ENCODE measurements around the gene SMARCB1. TPM values are rescaled to one million over a fixed set of nuclear protein-coding genes. Genes with fewer than 3 reads are reported as not detected.

SMARCB1 gene
- total RNA-seq, 3 donors from 2014 or later = 105 to 128 (median 109) TPM

DNA sequence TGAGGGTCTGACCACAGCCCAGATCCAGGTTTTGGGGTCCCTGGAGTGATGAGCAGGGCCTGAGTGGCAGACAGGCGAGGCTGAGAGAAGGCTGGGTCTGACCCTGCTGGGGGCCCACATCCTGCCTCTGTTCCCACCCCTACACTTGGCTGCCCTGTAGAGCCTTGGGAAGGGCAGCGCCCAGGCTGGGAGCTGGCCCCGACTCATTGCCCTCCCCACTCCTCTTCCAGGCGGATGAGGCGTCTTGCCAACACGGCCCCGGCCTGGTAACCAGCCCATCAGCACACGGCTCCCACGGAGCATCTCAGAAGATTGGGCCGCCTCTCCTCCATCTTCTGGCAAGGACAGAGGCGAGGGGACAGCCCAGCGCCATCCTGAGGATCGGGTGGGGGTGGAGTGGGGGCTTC is 47.1 kb downstream of the SMARCB1 start:
- H3K9me3 Mint-ChIP-seq = no peaks in the 10 kb centered on the region
- no peak overlapping the region for H3K4me3 Mint-ChIP-seq
- DNase-seq (no peak), ATAC-seq (no peak)
- no peaks in the 10 kb centered on the region for H3K27me3 Mint-ChIP-seq (ENCODE audit: low read depth)
- H3K36me3 Mint-ChIP-seq (ENCODE audit: insufficient read depth) = peaks cover 15% of the 10 kb centered on the region
- peaks cover 11% of the 10 kb centered on the region for H3K4me1 Mint-ChIP-seq (ENCODE audit: low read depth)

DNA sequence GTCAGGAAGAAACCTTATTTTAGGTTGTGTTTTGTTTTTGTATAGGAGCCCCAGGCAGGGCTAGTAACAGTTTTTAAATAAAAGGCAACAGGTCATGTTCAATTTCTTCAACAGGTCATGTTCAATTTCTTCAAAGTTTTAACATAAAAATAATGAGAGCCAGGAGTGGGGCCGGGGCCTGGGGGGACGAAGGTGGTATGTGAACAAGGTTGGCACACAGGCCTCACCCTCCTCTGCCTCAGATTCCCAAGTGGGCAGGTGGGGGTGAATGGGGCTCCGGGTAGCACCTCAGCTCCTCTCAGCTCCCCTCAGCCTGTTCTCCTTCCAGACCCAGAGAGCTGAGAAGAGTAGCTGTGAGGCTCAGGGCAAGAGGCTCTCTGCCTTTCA is 47.6 kb downstream of the SMARCB1 start:
- H3K9me3 Mint-ChIP-seq = no peaks in the 10 kb centered on the region
- H3K4me1 Mint-ChIP-seq (ENCODE audit: low read depth) = peaks cover 15% of the 10 kb centered on the region
- DNase-seq (no peak), ATAC-seq (no peak)
- peaks cover 10% of the 10 kb centered on the region for H3K36me3 Mint-ChIP-seq (ENCODE audit: insufficient read depth)
- no peak overlapping the region for H3K4me3 Mint-ChIP-seq
- H3K27me3 Mint-ChIP-seq (ENCODE audit: low read depth) = no peaks in the 10 kb centered on the region

DNA sequence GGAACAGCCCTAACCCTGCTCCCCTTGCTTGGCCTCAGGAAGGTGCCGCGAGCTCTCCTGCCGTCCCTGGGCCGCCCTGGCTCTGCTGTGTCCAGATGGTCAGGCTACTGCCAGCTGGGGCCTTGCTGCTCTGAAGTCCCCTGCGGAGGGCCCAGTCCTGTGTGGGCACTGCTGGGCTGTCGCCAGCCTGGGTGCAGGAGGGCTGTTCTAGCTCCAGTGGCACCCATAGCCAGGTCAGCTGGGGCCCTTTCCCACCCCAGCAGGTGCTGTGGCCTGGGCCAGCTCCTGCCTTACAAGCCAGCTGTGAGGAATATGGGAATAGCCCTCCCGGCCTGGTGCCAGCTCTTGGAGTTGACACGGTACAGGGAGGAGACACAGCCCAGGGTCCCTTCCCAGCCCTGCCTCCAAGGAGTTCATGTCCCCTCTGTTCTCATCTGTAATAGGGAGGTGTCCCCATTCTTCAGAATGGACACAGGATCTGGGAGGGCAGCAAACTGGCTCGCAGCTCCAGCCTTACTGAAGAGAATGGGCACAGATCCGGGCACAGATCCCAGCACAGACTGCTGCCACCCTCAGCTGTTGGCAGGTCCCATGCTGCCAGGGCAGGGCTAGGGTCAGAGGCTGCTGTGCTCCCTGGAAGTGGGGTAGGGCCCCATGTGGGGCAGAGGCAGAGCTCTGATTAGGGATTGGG is 48.2 kb downstream of the SMARCB1 start:
- peaks cover 9% of the 10 kb centered on the region for H3K36me3 Mint-ChIP-seq (ENCODE audit: insufficient read depth)
- no peak for DNase-seq
- no peak for ATAC-seq
- peaks cover 19% of the 10 kb centered on the region for H3K4me1 Mint-ChIP-seq (ENCODE audit: low read depth)
- no peaks in the 10 kb centered on the region for H3K9me3 Mint-ChIP-seq
- H3K4me3 Mint-ChIP-seq = no peak overlapping the region
- no peaks in the 10 kb centered on the region for H3K27me3 Mint-ChIP-seq (ENCODE audit: low read depth)

- Mint-ChIP-seq H3K9me3 (no peaks in the 10 kb centered on the region), H3K27me3 (ENCODE audit: low read depth) (no peaks in the 10 kb centered on the region), H3K4me3 (no peak overlapping the region), H3K36me3 (ENCODE audit: insufficient read depth) (peaks cover 5% of the 10 kb centered on the region), H3K4me1 (ENCODE audit: low read depth) (peaks cover 19% of the 10 kb centered on the region)
- ATAC-seq (no peak), DNase-seq (no peak)
Measured at GRCh38 chr22:23835484-23836144, 48.8 kb downstream of the SMARCB1 start.

DNA sequence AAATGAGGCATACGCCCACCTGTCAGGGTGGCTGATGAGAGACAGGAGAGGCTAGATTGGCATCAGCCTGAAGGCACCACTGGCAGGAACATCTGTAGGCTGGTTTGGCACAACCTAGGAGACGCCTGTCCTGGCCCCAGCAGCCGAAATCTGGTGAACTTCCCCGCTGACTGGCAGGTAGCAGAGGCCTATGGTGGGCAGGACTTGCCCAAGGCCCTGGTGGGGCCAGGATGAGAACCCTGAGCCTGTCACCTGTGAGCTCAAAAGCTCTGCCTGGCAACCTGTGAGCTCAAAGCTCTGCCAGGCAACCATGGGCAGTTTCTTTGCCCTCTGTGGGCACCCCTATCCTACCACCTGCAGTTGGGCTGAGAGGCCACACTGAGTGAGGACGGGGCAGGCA is 49.5 kb downstream of the SMARCB1 start:
- H3K27me3 Mint-ChIP-seq (ENCODE audit: low read depth) = no peaks in the 10 kb centered on the region
- peaks cover 19% of the 10 kb centered on the region for H3K4me1 Mint-ChIP-seq (ENCODE audit: low read depth)
- DNase-seq (no peak), ATAC-seq (no peak)
- H3K9me3 Mint-ChIP-seq = no peaks in the 10 kb centered on the region
- peaks cover 3% of the 10 kb centered on the region for H3K36me3 Mint-ChIP-seq (ENCODE audit: insufficient read depth)
- no peak overlapping the region for H3K4me3 Mint-ChIP-seq

DNA sequence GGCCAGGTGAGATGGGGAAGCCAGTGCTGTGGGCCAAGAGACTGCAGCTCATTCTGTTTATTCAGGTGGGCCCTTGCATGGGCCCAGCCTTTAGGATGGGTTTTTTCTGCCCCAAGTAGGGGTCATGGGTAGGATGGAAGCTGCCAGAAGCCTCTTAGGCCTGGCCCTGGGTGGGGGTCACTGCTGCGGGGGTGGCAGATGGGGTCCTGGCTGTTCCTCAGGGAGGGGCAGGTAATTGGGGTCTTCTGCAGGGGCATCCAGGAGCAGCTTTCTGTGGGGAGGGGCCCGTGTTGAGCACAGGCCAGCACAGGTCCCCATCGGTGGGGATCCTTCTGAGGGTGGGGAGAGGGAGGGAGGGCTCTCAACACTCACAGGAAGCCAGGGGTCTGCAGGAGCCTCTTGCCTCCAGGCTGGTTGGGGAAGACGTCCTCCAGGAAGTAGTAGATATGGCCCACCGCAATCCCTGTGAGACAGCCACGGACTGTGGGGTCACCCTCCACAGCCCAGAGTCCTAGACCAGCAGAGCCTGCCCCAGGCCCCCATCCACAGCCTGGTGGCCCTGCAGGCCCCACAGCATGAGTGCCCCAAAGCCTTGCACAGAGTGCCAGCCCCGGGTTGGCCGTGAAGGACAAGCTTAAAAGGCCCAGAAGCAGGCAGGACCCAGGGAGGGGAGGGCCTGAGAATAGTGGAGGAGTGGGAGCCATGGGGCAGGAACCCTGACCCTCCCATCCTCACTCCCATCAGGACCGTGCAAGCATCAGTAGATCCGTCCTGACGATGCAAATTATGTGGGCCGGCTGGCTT is 50.1 kb downstream of the SMARCB1 start:
- DNase-seq = no peak
- Mint-ChIP-seq H3K9me3 (no peaks in the 10 kb centered on the region), H3K4me1 (ENCODE audit: low read depth) (peaks cover 19% of the 10 kb centered on the region), H3K36me3 (ENCODE audit: insufficient read depth) (peaks cover 3% of the 10 kb centered on the region), H3K27me3 (ENCODE audit: low read depth) (no peaks in the 10 kb centered on the region), H3K4me3 (peak overlapping the region; percentile 55)
- ATAC-seq = no peak

- Mint-ChIP-seq H3K4me1 (ENCODE audit: low read depth) (peaks cover 19% of the 10 kb centered on the region), H3K9me3 (no peaks in the 10 kb centered on the region), H3K27me3 (ENCODE audit: low read depth) (no peaks in the 10 kb centered on the region), H3K4me3 (peak overlapping the region; percentile 88), H3K36me3 (ENCODE audit: insufficient read depth) (peaks cover 3% of the 10 kb centered on the region)
- no peak for ATAC-seq
- no peak for DNase-seq
Measured at GRCh38 chr22:23837496-23837859, 50.7 kb downstream of the SMARCB1 start.

DNA sequence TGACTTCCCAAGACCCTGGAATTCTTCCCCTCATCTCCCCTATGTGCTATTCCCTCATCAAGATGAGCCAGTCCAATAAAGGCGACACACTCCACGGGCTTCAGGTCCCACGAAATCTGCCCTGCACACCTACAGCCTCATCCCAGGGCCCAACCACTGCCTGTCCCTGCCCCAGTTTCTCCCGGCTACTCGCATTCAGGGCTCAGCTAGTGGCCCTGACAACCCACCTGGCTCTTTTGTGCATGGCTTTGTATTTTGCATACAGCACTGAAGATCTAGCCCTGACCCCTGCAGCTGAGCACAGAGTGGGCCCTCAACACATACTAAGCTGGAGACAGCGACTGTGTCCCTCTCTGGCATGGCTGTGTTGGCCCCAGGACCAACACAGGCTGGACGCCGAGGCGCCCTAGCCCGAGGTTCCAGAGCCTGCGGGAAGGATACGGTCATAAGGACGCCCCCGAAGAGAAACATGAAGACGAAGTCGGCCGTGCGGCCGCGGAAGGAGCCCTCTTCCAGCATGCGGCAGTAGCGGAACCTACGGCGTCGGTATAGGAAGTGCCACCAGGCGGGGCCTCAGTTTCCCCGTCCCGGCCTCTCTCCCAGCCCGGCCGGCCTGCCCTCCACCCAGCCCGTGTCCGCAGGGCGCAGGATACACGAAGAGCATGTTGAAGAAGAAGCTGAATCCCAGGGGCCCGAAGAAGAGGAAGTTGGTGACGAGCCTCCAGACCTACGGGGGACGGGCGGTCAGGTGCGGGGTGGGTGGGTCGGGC is 51.3 kb downstream of the SMARCB1 start:
- Mint-ChIP-seq H3K36me3 (ENCODE audit: insufficient read depth) (peaks cover 3% of the 10 kb centered on the region), H3K4me3 (peak overlapping the region; percentile 88), H3K4me1 (ENCODE audit: low read depth) (peaks cover 19% of the 10 kb centered on the region), H3K27me3 (ENCODE audit: low read depth) (no peaks in the 10 kb centered on the region), H3K9me3 (no peaks in the 10 kb centered on the region)
- DNase-seq (no peak), ATAC-seq (peak in 1 of 2 donors; percentile 0)

DNA sequence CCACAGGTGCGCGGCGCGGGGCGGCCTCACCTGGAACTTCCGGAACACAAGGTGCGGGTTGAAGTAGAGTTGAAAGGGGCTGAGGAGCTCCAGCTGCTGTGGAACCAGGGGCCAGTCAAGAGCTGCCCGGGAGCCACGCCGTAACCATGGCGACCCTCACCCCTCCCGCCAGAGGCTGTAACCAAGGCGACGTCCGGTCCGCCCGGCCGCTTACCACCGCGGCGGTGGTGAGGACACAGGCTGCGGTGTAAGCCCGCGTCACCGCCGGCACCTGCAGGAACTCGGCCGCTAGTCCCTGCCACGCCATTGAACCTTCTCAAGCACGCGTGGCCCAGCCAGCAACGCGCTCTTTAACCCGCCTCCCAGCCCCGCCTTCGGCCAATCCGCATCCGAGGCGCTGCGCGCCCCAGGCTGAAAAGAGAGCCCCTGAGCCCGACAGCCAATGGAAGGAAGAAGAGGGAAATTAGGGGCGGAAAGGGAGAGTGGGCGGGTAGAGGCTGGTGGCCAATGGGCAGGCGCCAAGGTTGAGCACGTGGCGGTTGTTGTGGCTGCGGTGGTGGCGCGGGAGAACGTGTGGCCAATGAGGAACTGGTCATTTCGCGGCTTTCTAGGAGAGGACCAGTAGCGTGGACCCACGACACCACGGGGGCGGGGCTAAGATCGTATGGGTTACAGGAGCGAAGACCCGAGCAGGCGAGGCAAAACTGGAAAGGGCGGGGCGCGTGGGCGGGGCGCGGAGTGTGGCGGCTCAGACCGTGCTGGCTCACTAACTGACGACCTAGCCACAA is 52.1 kb downstream of the SMARCB1 start, which contains the start of gene DERL3:
TSS of gene DERL3 (minus strand) at position 326 of the 788 bp plus-strand sequence. CDS start at position 307, 19 bp downstream.
- Mint-ChIP-seq H3K27me3 (ENCODE audit: low read depth) (no peaks in the 10 kb centered on the region), H3K9me3 (no peaks in the 10 kb centered on the region), H3K4me3 (peak within 1 kb of the TSS; percentile 88), H3K4me1 (ENCODE audit: low read depth) (peaks cover 19% of the 10 kb centered on the region), H3K36me3 (ENCODE audit: insufficient read depth) (peaks cover 3% of the 10 kb centered on the region)
- ATAC-seq (peak; percentile 89 to 90), DNase-seq (peak; percentile 92)

GRCh38 chr22:23840026-23840425 is 53.3 kb downstream of the SMARCB1 start:
- Mint-ChIP-seq H3K36me3 (ENCODE audit: insufficient read depth) (peaks cover 3% of the 10 kb centered on the region), H3K4me1 (ENCODE audit: low read depth) (peaks cover 19% of the 10 kb centered on the region), H3K4me3 (peak overlapping the region; percentile 54), H3K9me3 (no peaks in the 10 kb centered on the region), H3K27me3 (ENCODE audit: low read depth) (no peaks in the 10 kb centered on the region)
- ATAC-seq (no peak), DNase-seq (no peak)

GRCh38 chr22:23841292-23841691 is 54.5 kb downstream of the SMARCB1 start:
- Mint-ChIP-seq H3K27me3 (ENCODE audit: low read depth) (no peaks in the 10 kb centered on the region), H3K4me1 (ENCODE audit: low read depth) (peaks cover 19% of the 10 kb centered on the region), H3K4me3 (peak overlapping the region; percentile 9), H3K36me3 (ENCODE audit: insufficient read depth) (no peaks in the 10 kb centered on the region), H3K9me3 (no peaks in the 10 kb centered on the region)
- DNase-seq = no peak
- no peak for ATAC-seq

DNA sequence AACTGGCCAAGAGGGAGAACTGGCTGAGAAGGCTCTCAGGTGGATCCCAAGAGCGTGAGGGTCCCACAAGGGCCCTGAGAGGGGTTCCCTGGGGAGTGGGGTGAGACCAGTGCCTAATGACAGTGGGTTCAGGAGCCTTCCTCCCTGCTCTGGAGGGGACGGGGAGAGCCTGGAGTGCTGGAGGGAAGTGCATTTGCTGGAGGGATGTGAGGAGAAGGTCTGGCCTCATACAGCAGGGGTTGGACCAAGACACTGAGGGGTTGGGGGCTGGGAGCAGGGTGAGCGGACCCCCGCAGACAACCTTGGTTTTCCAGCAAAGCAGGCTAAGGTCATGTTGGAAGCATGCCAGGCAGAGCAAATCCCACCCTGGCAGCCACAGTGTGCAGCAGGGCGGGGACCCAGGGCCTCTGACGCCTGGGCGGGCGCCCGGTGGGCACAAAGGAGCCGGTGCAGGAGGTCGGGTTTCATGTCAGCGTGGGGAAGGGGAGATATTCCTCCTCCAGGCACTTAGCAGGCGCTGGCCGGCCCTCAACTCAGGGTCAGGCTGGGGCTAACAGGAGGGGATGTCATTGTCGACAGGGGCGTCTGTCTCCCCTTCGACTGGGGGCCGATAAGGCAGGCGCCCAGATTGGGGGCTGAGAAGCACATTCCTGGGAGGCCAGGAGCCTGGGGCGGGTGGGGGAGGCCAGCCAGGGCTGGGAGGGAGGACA is 55.1 kb downstream of the SMARCB1 start:
- ATAC-seq (no peak), DNase-seq (no peak)
- no peaks in the 10 kb centered on the region for H3K27me3 Mint-ChIP-seq (ENCODE audit: low read depth)
- H3K4me1 Mint-ChIP-seq (ENCODE audit: low read depth) = peaks cover 19% of the 10 kb centered on the region
- H3K9me3 Mint-ChIP-seq = no peaks in the 10 kb centered on the region
- no peaks in the 10 kb centered on the region for H3K36me3 Mint-ChIP-seq (ENCODE audit: insufficient read depth)
- H3K4me3 Mint-ChIP-seq = no peak overlapping the region

DNA sequence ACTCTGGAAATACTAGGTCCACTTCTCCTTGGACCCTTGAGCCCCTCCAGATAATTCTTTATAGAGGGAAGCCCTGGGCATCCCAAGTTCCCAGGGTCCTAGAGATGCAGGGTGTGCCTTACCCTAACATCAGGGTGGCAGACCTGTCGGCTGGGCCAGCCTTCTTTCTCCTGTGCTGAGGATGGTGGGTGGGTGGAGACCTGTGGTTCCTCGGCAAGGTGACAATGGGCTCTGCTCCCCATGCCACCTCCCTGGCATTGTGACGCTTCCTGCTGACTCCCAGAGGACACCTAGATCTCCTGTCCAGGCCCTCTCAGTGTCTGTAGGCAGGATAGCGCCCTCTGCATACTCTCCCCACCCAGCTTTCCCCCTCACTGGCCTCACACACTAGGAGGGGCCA is 55.8 kb downstream of the SMARCB1 start:
- DNase-seq (no peak), ATAC-seq (no peak)
- H3K4me3 Mint-ChIP-seq = no peak overlapping the region
- H3K36me3 Mint-ChIP-seq (ENCODE audit: insufficient read depth) = no peaks in the 10 kb centered on the region
- H3K4me1 Mint-ChIP-seq (ENCODE audit: low read depth) = peaks cover 17% of the 10 kb centered on the region
- no peaks in the 10 kb centered on the region for H3K27me3 Mint-ChIP-seq (ENCODE audit: low read depth)
- H3K9me3 Mint-ChIP-seq = no peaks in the 10 kb centered on the region
